Hepatocyte (in vitro differentiated cells): ENCODE data around the gene TMEM184B. TPM values are rescaled to one million over a fixed set of nuclear protein-coding genes. Genes with fewer than 3 reads are reported as not detected.

Experiments used
- DNase-seq: peaks from one replicate; pipeline ENCODE4 v3.0.0-alpha.2; 2016; ENCODE audit warnings: low spot score
- H2AFZ ChIP-seq: fragments of 200-600 bp; sonication (generic); 2 replicates; pipeline ENCODE4 v1.6.0; 2016; ENCODE audit warnings: antibody characterized with exemption, mild to moderate bottlenecking
- H3K27ac ChIP-seq: fragments of 200-600 bp; sonication (generic); 2 replicates; pipeline ENCODE4 v1.5.1; 2016; ENCODE audit warnings: mild to moderate bottlenecking
- H3K27me3 ChIP-seq: fragments of 200-600 bp; sonication (generic); 2 replicates; pipeline ENCODE4 v1.6.1; 2016
- H3K36me3 ChIP-seq: fragments of 200-600 bp; sonication (generic); replicated peaks from 2 replicates; pipeline ENCODE4 v1.5.1; 2016; ENCODE audit warnings: low read depth; ENCODE audit not compliant: insufficient read depth
- H3K4me1 ChIP-seq: fragments of 200-600 bp; sonication (generic); 2 replicates; pipeline ENCODE4 v1.5.1; 2016; ENCODE audit warnings: mild to moderate bottlenecking, moderate library complexity; ENCODE audit not compliant: insufficient read depth
- H3K4me2 ChIP-seq: fragments of 200-600 bp; sonication (generic); 2 replicates; pipeline ENCODE4 v1.6.0; 2016
- H3K4me3 ChIP-seq: fragments of 200-600 bp; sonication (generic); 2 replicates; pipeline ENCODE4 v1.5.1; 2016; ENCODE audit warnings: mild to moderate bottlenecking
- H3K79me2 ChIP-seq: fragments of 200-600 bp; sonication (generic); 2 replicates; pipeline ENCODE4 v1.6.0; 2017; ENCODE audit warnings: mild to moderate bottlenecking
- H3K9me2 ChIP-seq: fragments of 200-600 bp; sonication (generic); replicated peaks from 2 replicates; pipeline ENCODE4 v1.6.0; 2017; ENCODE audit warnings: mild to moderate bottlenecking; ENCODE audit not compliant: insufficient read depth
- H3K9me3 ChIP-seq: fragments of 200-600 bp; sonication (generic); 2 replicates; pipeline ENCODE4 v1.5.1; 2016; ENCODE audit warnings: low read depth, mild to moderate bottlenecking
- H4K20me1 ChIP-seq: fragments of 200-600 bp; sonication (generic); 2 replicates; pipeline ENCODE4 v1.6.0; 2016; ENCODE audit warnings: mild to moderate bottlenecking; ENCODE audit not compliant: insufficient read depth, poor library complexity, severe bottlenecking
- CTCF ChIP-seq: fragments of 200-600 bp; sonication (generic); IDR thresholded peaks from 2 replicates; pipeline ENCODE4 v1.5.1; 2016; ENCODE audit warnings: antibody characterized with exemption, mild to moderate bottlenecking; ENCODE audit not compliant: poor library complexity
- EZH2 ChIP-seq: fragments of 200-600 bp; sonication (generic); IDR thresholded peaks from 2 replicates; pipeline ENCODE4 v1.6.1; 2016; ENCODE audit warnings: antibody characterized with exemption, mild to moderate bottlenecking, borderline replicate concordance
- EZH2phosphoT487 ChIP-seq: fragments of 200-600 bp; sonication (generic); IDR thresholded peaks from one replicate; pipeline ENCODE4 v1.6.1; 2018; ENCODE audit warnings: antibody characterized with exemption, mild to moderate bottlenecking, low read depth, moderate library complexity; ENCODE audit not compliant: unreplicated experiment, severe bottlenecking
- WGBS: methylation state at CpG from one replicate; pipeline ENCODE4 v1.1.6; 2016; ENCODE audit warnings: low lambda C conversion rate; ENCODE audit errors: missing lambda C conversion rate; 5-methylcytosine and 5-hydroxymethylcytosine counted together
- polyA plus RNA-seq: library from polyadenylated mRNA; unstranded; fragments of >200 nt; fragmentation: Nextera tagmentation; extraction: Ambion mirVana; gene quantifications from 2 replicates; pipeline ENCODE4 v1.2.1, GENCODE V29; 2016
- total RNA-seq: library from RNA; depleted of rRNA; stranded (reverse); fragments of >200 nt; gene quantifications from 2 replicates; pipeline ENCODE4 v1.2.3, GENCODE V29; 2014

The TMEM184B gene
- total and polyA plus RNA-seq, 2 experiments from 2014 or later: 58.2 to 102 TPM

DNA sequence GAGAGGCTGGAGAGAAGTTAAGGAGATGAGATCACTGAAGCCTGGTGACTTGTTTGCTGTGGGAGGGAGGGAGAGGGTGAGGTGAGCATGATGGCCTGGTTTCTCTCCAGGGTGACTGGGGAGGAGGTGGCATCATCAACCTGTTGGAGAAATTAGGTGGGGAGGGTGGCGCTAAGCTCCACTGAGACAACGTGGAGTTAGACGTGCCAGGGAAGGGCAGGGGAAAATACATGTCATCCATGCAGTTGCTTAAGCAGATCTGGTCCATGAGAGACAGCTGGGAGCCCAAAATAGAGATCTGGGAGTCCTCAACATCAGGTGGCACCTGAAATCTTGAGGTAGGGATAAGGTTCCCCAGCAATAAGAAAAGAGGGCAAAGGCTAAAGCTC lies 80.3 kb downstream of the TMEM184B start:
- no peak for TF ChIP-seq EZH2phosphoT487
- no peak for TF ChIP-seq EZH2
- no peak for TF ChIP-seq CTCF
- H3K4me1 ChIP-seq: peaks cover 13% of the 10 kb centered on the region
- no peaks in the 10 kb centered on the region for H4K20me1 ChIP-seq
- no peak overlapping the region for H3K4me2 ChIP-seq
- H3K4me3 ChIP-seq: no peak overlapping the region
- no peaks in the 10 kb centered on the region for H3K79me2 ChIP-seq
- H3K27me3 ChIP-seq: no peaks in the 10 kb centered on the region
- no peaks in the 10 kb centered on the region for H3K9me2 ChIP-seq
- no peaks in the 10 kb centered on the region for H3K9me3 ChIP-seq
- H2AFZ ChIP-seq: no peak overlapping the region
- WGBS: 80% methylated on average over 3 of the region's 3 CpGs
- DNase-seq: no peak
- H3K27ac ChIP-seq: peak overlapping the region; percentile 44
- H3K36me3 ChIP-seq: no peaks in the 10 kb centered on the region

DNA sequence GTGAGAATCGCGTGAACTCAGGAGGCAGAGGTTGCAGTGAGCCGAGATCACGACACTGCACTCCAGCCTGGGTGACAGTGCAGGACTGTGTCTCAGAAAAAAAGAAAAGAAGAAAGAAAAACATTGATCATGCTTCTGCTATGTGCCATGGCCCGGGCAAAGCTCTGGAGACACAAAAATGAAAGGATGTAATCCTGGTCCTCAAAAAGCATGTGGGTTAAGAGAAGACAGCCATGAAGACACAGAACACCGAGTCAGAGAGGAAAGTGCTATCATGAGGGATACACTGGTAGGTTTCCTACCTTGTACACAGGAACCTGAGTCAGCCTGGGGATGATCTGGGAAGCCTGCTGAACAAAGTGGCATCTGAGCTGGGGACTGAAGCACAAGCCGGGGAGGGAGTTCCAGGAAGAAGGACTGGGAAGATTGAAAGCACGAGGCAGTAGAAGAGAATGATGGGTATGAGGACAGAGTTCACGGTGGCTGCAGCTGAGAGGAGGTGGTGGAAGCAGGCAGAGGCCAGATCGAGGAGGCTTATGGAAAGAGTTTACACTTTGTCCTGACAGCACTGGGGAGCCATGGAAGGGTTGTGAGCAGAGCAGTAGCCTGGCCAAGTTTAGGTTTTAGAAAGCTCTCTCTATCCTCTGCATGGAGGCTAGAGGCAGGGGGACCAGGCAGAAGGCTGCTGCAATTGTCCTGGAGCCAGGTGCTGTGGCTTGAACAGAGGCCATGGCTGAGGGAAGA lies 80.9 kb downstream of the TMEM184B start:
- Histone ChIP-seq H3K4me1 (peaks cover 13% of the 10 kb centered on the region), H3K9me2 (no peaks in the 10 kb centered on the region), H4K20me1 (no peaks in the 10 kb centered on the region), H3K79me2 (no peaks in the 10 kb centered on the region), H3K27me3 (no peaks in the 10 kb centered on the region), H3K36me3 (no peaks in the 10 kb centered on the region), H3K9me3 (no peaks in the 10 kb centered on the region), H3K27ac (peak overlapping the region; percentile 44), H3K4me2 (peak overlapping the region; percentile 3), H2AFZ (no peak overlapping the region), H3K4me3 (no peak overlapping the region)
- TF ChIP-seq CTCF (no peak), EZH2phosphoT487 (no peak), EZH2 (no peak)
- DNase-seq: peak; percentile 54
- 78% methylated on average over 9 of the region's 10 CpGs for WGBS

GRCh38 chr22:38191055-38191454 lies 81.8 kb downstream of the TMEM184B start:
- no peak for DNase-seq
- Histone ChIP-seq H3K9me2 (no peaks in the 10 kb centered on the region), H3K4me3 (no peak overlapping the region), H3K4me2 (no peak overlapping the region), H3K27me3 (no peaks in the 10 kb centered on the region), H2AFZ (no peak overlapping the region), H4K20me1 (no peaks in the 10 kb centered on the region), H3K79me2 (no peaks in the 10 kb centered on the region), H3K36me3 (no peaks in the 10 kb centered on the region), H3K4me1 (peaks cover 13% of the 10 kb centered on the region), H3K27ac (no peak overlapping the region), H3K9me3 (no peaks in the 10 kb centered on the region)
- TF ChIP-seq EZH2 (no peak), EZH2phosphoT487 (no peak), CTCF (no peak)
- WGBS: 94% methylated on average over 14 of the region's 14 CpGs
